GM23338 (cell line): ENCODE measurements around the gene HDAC9. TPM values are rescaled to one million over a fixed set of nuclear protein-coding genes. Genes with fewer than 3 reads are reported as not detected.

Source experiments
- ATAC-seq: fragments of 200-7000 bp; cut with Tn5 transposase; 3 replicates; pipeline ENCODE4 v1.9.1; 2020
- DNase-seq: peaks from one replicate; pipeline ENCODE4 v3.0.0-alpha.2; 2015; ENCODE audit warnings: low spot score
- H2AFZ ChIP-seq: fragments of 200-600 bp; sonication (generic); 2 replicates; pipeline ENCODE4 v1.8.0; 2016; ENCODE audit warnings: antibody characterized with exemption, mild to moderate bottlenecking, moderate library complexity
- H3F3A ChIP-seq: fragments of 200-600 bp; sonication (generic); replicated peaks from 2 replicates; pipeline ENCODE4 v1.8.0; 2017; ENCODE audit warnings: antibody characterized with exemption, mixed run types, low read depth
- H3K27ac ChIP-seq: fragments of 200-600 bp; sonication (generic); 2 replicates; pipeline ENCODE4 v1.6.1; 2016; ENCODE audit warnings: low read depth
- H3K27me3 ChIP-seq: fragments of 200-600 bp; sonication (generic); 2 replicates; pipeline ENCODE4 v1.8.0; 2016; ENCODE audit warnings: mild to moderate bottlenecking, mixed run types, moderate library complexity; ENCODE audit not compliant: insufficient read depth
- H3K36me3 ChIP-seq: fragments of 200-600 bp; sonication (generic); 2 replicates; pipeline ENCODE4 v1.8.0; 2016; ENCODE audit warnings: mild to moderate bottlenecking; ENCODE audit not compliant: insufficient read depth
- H3K4me1 ChIP-seq: fragments of 200-600 bp; sonication (generic); 2 replicates; pipeline ENCODE4 v1.8.0; 2016; ENCODE audit warnings: mild to moderate bottlenecking, moderate library complexity; ENCODE audit not compliant: insufficient read depth
- H3K4me2 ChIP-seq: fragments of 200-600 bp; sonication (generic); 2 replicates; pipeline ENCODE4 v1.7.1; 2017; ENCODE audit warnings: mixed run types
- H3K4me3 ChIP-seq: fragments of 200-600 bp; sonication (generic); 2 replicates; pipeline ENCODE4 v1.6.1; 2016; ENCODE audit warnings: mixed run types
- H3K79me2 ChIP-seq: fragments of 200-600 bp; sonication (generic); replicated peaks from 2 replicates; pipeline ENCODE4 v1.8.0; 2017; ENCODE audit warnings: mild to moderate bottlenecking; ENCODE audit not compliant: insufficient read depth
- H3K9me2 ChIP-seq: fragments of 200-600 bp; sonication (generic); 2 replicates; pipeline ENCODE4 v1.8.0; 2017; ENCODE audit not compliant: insufficient read depth
- H4K20me1 ChIP-seq: fragments of 200-600 bp; sonication (generic); replicated peaks from 2 replicates; pipeline ENCODE4 v1.8.0; 2017; ENCODE audit warnings: mild to moderate bottlenecking; ENCODE audit not compliant: insufficient read depth
- H3K27ac Mint-ChIP-seq: 2 replicates; pipeline ENCODE4 v1.8.0; 2020; ENCODE audit warnings: inconsistent platforms, mild to moderate bottlenecking, moderate library complexity, mixed read lengths
- H3K27me3 Mint-ChIP-seq: 3 replicates; pipeline ENCODE4 v1.8.0; 2022; ENCODE audit warnings: low read depth, mild to moderate bottlenecking, moderate library complexity, mixed read lengths, inconsistent platforms; ENCODE audit not compliant: insufficient read depth, poor library complexity
- H3K36me3 Mint-ChIP-seq: 3 replicates; pipeline ENCODE4 v1.8.0; 2021; ENCODE audit warnings: low read depth, mild to moderate bottlenecking, inconsistent platforms, moderate library complexity, mixed read lengths
- H3K4me1 Mint-ChIP-seq: 3 replicates; pipeline ENCODE4 v1.8.0; 2020; ENCODE audit warnings: mild to moderate bottlenecking, inconsistent platforms, mixed read lengths
- H3K4me3 Mint-ChIP-seq: 3 replicates; pipeline ENCODE4 v1.8.0; 2021; ENCODE audit warnings: moderate library complexity, mild to moderate bottlenecking, inconsistent platforms, mixed read lengths
- H3K9me3 Mint-ChIP-seq: 3 replicates; pipeline ENCODE4 v1.8.0; 2020; ENCODE audit warnings: moderate library complexity, mild to moderate bottlenecking, inconsistent platforms, mixed read lengths
- CREB1 ChIP-seq: fragments of 250-450 bp; sonication (Bioruptor Pico); IDR thresholded peaks from 2 replicates; pipeline ENCODE4 v1.5.0; 2020; ENCODE audit warnings: low read depth, mild to moderate bottlenecking, moderate library complexity
- EZH2 ChIP-seq: fragments of 200-600 bp; sonication (generic); IDR thresholded peaks from one replicate; pipeline ENCODE4 v1.8.0; 2017; ENCODE audit warnings: antibody characterized with exemption, mild to moderate bottlenecking, low read depth; ENCODE audit not compliant: unreplicated experiment
- EZH2phosphoT487 ChIP-seq: fragments of 200-600 bp; sonication (generic); IDR thresholded peaks from one replicate; pipeline ENCODE4 v1.8.1; 2018; ENCODE audit warnings: antibody characterized with exemption; ENCODE audit not compliant: unreplicated experiment
- JUNB ChIP-seq: IDR thresholded peaks from one replicate; pipeline ENCODE4 v1.6.1; 2016; ENCODE audit warnings: antibody characterized with exemption; ENCODE audit not compliant: unreplicated experiment
- NANOG ChIP-seq: IDR thresholded peaks from 2 replicates; pipeline ENCODE4 v1.6.1; 2016; ENCODE audit warnings: antibody characterized with exemption, borderline replicate concordance
- POLR2AphosphoS5 ChIP-seq: IDR thresholded peaks from 2 replicates; pipeline ENCODE4 v1.6.1; 2016; ENCODE audit warnings: antibody characterized with exemption, low read depth
- ZNF114 ChIP-seq: fragments of 250-450 bp; sonication (Bioruptor Pico); IDR thresholded peaks from 2 replicates; pipeline ENCODE4 v1.5.0; 2020; ENCODE audit warnings: mild to moderate bottlenecking, moderate library complexity
- ZNF331 ChIP-seq: fragments of 250-450 bp; sonication (Bioruptor Pico); IDR thresholded peaks from 2 replicates; pipeline ENCODE4 v1.5.0; 2020; ENCODE audit warnings: low read depth, mild to moderate bottlenecking, moderate library complexity
- polyA plus RNA-seq: library from polyadenylated mRNA; unstranded; fragments of >200 nt; fragmentation: Nextera tagmentation; extraction: Ambion mirVana; gene quantifications from 2 replicates; pipeline ENCODE4 v1.2.1, GENCODE V29; 2016
- total RNA-seq: library from RNA; depleted of rRNA; stranded (reverse); fragments of >200 nt; shearing (Covaris generic); gene quantifications from 2 replicates; pipeline ENCODE4 v1.2.3, GENCODE V29; 2014
- TF ChIP-seq, protein P1 (sequence below): IDR thresholded peaks from 2 replicates; pipeline ENCODE4 v1.6.1; 2016; ENCODE audit warnings: antibody characterized with exemption
- TF ChIP-seq, protein P2 (sequence below): IDR thresholded peaks from one replicate; pipeline ENCODE4 v1.6.1; 2018; ENCODE audit warnings: antibody characterized with exemption; ENCODE audit not compliant: unreplicated experiment
- TF ChIP-seq, protein P3 (sequence below): fragments of 250-450 bp; sonication (Bioruptor Pico); IDR thresholded peaks from 2 replicates; pipeline ENCODE4 v1.5.0; 2020; ENCODE audit warnings: mild to moderate bottlenecking, moderate library complexity
- TF ChIP-seq, protein P4 (sequence below), 2 experiments: fragments of 200-600 bp in 1 of 2; sonication (generic) in 1 of 2; conservative IDR thresholded peaks; 2 replicates each; pipeline versions ENCODE4 v1.5.1 to v1.6.1; 2016 to 2017; ENCODE audit warnings: antibody characterized with exemption in 2 of 2, low read depth in 2 of 2, mild to moderate bottlenecking in 2 of 2, moderate library complexity in 1 of 2

HDAC9 gene
- total and polyA plus RNA-seq, 2 experiments from 2014 or later = 8.3 to 18.5 TPM

DNA sequence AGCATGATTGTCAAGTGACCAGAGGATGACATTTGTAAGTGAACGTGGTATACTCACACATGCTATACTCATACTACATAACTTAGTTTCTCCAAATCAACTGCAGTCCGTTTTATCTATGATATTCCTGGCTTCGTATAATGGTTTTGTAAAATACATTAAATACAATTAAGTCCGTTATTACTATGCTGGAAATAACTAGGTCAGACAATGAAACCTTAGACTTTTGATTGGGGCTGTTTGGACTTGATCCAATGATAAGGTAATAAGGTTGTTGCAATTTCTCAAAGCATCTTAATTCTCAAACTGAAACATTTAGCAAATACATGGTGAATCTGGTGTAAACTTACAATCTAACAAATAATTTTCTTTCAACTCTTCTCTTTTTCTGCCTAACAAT, 504.9 kb downstream of the HDAC9 start (continued):
- TF ChIP-seq ZNF114 (CRISPR knock-in tag) = no peak
- TF ChIP-seq, protein P1, sequence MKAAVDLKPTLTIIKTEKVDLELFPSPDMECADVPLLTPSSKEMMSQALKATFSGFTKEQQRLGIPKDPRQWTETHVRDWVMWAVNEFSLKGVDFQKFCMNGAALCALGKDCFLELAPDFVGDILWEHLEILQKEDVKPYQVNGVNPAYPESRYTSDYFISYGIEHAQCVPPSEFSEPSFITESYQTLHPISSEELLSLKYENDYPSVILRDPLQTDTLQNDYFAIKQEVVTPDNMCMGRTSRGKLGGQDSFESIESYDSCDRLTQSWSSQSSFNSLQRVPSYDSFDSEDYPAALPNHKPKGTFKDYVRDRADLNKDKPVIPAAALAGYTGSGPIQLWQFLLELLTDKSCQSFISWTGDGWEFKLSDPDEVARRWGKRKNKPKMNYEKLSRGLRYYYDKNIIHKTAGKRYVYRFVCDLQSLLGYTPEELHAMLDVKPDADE = no peak
- TF ChIP-seq, protein P2, sequence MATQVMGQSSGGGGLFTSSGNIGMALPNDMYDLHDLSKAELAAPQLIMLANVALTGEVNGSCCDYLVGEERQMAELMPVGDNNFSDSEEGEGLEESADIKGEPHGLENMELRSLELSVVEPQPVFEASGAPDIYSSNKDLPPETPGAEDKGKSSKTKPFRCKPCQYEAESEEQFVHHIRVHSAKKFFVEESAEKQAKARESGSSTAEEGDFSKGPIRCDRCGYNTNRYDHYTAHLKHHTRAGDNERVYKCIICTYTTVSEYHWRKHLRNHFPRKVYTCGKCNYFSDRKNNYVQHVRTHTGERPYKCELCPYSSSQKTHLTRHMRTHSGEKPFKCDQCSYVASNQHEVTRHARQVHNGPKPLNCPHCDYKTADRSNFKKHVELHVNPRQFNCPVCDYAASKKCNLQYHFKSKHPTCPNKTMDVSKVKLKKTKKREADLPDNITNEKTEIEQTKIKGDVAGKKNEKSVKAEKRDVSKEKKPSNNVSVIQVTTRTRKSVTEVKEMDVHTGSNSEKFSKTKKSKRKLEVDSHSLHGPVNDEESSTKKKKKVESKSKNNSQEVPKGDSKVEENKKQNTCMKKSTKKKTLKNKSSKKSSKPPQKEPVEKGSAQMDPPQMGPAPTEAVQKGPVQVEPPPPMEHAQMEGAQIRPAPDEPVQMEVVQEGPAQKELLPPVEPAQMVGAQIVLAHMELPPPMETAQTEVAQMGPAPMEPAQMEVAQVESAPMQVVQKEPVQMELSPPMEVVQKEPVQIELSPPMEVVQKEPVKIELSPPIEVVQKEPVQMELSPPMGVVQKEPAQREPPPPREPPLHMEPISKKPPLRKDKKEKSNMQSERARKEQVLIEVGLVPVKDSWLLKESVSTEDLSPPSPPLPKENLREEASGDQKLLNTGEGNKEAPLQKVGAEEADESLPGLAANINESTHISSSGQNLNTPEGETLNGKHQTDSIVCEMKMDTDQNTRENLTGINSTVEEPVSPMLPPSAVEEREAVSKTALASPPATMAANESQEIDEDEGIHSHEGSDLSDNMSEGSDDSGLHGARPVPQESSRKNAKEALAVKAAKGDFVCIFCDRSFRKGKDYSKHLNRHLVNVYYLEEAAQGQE = no peak

DNA sequence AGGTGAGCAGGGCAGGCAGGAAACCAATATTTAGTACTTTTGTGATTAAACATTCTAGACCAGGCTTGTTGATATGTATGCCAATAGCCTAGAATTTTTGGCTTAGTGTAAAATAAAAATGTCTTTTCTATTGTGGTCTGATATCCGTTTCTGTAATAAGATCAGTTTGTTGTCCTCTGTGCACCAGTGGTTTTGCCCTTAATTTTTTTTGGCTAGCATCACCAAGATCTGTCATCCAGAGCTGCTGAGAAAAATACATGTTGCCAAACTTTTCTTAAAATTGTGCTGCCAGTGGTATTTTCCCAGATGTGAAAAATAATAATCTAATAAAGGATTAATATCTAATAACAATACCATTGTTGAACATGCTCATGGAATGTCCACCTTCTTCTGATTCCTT, 506.3 kb downstream of the HDAC9 start:
- ATAC-seq (no peak), DNase-seq (no peak)
- Histone ChIP-seq H3K9me2 (no peaks in the 10 kb centered on the region), H4K20me1 (no peaks in the 10 kb centered on the region), H3K4me2 (no peak overlapping the region), H3K4me3 (no peak overlapping the region), H2AFZ (no peak overlapping the region), H3K27ac (no peak overlapping the region), H3K36me3 (no peaks in the 10 kb centered on the region), H3K27me3 (no peaks in the 10 kb centered on the region), H3K4me1 (peaks cover 4% of the 10 kb centered on the region; the same call in 1 of the 2 replicates), H3K79me2 (no peaks in the 10 kb centered on the region), H3F3A (no peaks in the 10 kb centered on the region)
- Mint-ChIP-seq H3K27ac (no peak overlapping the region), H3K36me3 (no peaks in the 10 kb centered on the region), H3K4me3 (no peak overlapping the region), H3K4me1 (peaks cover 9% of the 10 kb centered on the region; the same call in 2 of the 3 replicates), H3K9me3 (no peaks in the 10 kb centered on the region), H3K27me3 (no peaks in the 10 kb centered on the region)
- TF ChIP-seq, protein P1 = no peak
- TF ChIP-seq, protein P3, sequence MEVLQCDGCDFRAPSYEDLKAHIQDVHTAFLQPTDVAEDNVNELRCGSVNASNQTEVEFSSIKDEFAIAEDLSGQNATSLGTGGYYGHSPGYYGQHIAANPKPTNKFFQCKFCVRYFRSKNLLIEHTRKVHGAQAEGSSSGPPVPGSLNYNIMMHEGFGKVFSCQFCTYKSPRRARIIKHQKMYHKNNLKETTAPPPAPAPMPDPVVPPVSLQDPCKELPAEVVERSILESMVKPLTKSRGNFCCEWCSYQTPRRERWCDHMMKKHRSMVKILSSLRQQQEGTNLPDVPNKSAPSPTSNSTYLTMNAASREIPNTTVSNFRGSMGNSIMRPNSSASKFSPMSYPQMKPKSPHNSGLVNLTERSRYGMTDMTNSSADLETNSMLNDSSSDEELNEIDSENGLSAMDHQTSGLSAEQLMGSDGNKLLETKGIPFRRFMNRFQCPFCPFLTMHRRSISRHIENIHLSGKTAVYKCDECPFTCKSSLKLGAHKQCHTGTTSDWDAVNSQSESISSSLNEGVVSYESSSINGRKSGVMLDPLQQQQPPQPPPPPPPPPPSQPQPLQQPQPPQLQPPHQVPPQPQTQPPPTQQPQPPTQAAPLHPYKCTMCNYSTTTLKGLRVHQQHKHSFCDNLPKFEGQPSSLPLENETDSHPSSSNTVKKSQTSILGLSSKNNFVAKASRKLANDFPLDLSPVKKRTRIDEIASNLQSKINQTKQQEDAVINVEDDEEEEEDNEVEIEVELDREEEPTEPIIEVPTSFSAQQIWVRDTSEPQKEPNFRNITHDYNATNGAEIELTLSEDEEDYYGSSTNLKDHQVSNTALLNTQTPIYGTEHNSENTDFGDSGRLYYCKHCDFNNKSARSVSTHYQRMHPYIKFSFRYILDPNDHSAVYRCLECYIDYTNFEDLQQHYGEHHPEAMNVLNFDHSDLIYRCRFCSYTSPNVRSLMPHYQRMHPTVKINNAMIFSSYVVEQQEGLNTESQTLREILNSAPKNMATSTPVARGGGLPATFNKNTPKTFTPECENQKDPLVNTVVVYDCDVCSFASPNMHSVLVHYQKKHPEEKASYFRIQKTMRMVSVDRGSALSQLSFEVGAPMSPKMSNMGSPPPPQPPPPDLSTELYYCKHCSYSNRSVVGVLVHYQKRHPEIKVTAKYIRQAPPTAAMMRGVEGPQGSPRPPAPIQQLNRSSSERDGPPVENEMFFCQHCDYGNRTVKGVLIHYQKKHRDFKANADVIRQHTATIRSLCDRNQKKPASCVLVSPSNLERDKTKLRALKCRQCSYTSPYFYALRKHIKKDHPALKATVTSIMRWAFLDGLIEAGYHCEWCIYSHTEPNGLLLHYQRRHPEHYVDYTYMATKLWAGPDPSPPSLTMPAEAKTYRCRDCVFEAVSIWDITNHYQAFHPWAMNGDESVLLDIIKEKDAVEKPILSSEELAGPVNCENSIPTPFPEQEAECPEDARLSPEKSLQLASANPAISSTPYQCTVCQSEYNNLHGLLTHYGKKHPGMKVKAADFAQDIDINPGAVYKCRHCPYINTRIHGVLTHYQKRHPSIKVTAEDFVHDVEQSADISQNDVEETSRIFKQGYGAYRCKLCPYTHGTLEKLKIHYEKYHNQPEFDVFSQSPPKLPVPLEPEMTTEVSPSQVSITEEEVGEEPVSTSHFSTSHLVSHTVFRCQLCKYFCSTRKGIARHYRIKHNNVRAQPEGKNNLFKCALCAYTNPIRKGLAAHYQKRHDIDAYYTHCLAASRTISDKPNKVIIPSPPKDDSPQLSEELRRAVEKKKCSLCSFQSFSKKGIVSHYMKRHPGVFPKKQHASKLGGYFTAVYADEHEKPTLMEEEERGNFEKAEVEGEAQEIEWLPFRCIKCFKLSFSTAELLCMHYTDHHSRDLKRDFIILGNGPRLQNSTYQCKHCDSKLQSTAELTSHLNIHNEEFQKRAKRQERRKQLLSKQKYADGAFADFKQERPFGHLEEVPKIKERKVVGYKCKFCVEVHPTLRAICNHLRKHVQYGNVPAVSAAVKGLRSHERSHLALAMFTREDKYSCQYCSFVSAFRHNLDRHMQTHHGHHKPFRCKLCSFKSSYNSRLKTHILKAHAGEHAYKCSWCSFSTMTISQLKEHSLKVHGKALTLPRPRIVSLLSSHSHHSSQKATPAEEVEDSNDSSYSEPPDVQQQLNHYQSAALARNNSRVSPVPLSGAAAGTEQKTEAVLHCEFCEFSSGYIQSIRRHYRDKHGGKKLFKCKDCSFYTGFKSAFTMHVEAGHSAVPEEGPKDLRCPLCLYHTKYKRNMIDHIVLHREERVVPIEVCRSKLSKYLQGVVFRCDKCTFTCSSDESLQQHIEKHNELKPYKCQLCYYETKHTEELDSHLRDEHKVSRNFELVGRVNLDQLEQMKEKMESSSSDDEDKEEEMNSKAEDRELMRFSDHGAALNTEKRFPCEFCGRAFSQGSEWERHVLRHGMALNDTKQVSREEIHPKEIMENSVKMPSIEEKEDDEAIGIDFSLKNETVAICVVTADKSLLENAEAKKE = no peak
- TF ChIP-seq JUNB (no peak), ZNF331 (CRISPR knock-in tag) (no peak), CREB1 (no peak), EZH2 (no peak), NANOG (no peak), POLR2AphosphoS5 (no peak), EZH2phosphoT487 (no peak)
- TF ChIP-seq, protein P4, sequence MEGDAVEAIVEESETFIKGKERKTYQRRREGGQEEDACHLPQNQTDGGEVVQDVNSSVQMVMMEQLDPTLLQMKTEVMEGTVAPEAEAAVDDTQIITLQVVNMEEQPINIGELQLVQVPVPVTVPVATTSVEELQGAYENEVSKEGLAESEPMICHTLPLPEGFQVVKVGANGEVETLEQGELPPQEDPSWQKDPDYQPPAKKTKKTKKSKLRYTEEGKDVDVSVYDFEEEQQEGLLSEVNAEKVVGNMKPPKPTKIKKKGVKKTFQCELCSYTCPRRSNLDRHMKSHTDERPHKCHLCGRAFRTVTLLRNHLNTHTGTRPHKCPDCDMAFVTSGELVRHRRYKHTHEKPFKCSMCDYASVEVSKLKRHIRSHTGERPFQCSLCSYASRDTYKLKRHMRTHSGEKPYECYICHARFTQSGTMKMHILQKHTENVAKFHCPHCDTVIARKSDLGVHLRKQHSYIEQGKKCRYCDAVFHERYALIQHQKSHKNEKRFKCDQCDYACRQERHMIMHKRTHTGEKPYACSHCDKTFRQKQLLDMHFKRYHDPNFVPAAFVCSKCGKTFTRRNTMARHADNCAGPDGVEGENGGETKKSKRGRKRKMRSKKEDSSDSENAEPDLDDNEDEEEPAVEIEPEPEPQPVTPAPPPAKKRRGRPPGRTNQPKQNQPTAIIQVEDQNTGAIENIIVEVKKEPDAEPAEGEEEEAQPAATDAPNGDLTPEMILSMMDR (conservative IDR thresholded peaks at IDR 0.05; ENCODE audit: low read depth in 2 of 2) = no peak
